Stomach (tissue), 4 donors: ENCODE data around the gene NUDT5.

Experiments used
- POLR2A ChIP-seq, 4 donors: fragments of 450-650 bp; IDR thresholded peaks; one replicate each; pipeline ENCODE4 v1.6.1; 2016; ENCODE audit warnings: antibody characterized with exemption in 4 of 4, control low read depth in 2 of 4, mild to moderate bottlenecking in 1 of 4, moderate library complexity in 1 of 4
- TF ChIP-seq, protein P1 (sequence below), 7 experiments: fragments of 450-650 bp in 4 of 7; fragments of 200-600 bp in 3 of 7; sonication (generic) in 3 of 7; IDR thresholded peaks; one replicate each; pipeline ENCODE4 v1.5.1; 2016 to 2019; ENCODE audit warnings: antibody characterized with exemption in 7 of 7, control low read depth in 2 of 7, mild to moderate bottlenecking in 1 of 7

DNA sequence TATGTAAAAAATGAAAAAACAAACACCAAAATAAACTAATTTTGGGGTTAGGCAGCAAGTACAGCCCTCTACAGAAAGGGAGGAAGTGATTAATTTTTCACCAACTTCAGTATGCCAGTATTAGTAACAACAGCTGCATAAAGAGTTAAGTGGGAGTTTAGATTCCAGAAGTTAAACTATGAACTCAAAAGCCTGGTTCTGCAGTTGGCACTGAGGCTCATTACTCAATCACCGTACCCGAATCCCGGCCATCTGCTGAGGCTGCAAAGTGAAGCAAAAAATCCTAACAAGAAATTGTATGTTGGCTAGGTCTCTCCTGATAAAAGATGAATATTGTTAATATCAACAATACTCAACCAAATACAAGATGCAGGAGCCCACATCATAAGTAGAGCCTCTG lies 4.0 kb downstream of the NUDT5 start:
- TF ChIP-seq, protein P1, sequence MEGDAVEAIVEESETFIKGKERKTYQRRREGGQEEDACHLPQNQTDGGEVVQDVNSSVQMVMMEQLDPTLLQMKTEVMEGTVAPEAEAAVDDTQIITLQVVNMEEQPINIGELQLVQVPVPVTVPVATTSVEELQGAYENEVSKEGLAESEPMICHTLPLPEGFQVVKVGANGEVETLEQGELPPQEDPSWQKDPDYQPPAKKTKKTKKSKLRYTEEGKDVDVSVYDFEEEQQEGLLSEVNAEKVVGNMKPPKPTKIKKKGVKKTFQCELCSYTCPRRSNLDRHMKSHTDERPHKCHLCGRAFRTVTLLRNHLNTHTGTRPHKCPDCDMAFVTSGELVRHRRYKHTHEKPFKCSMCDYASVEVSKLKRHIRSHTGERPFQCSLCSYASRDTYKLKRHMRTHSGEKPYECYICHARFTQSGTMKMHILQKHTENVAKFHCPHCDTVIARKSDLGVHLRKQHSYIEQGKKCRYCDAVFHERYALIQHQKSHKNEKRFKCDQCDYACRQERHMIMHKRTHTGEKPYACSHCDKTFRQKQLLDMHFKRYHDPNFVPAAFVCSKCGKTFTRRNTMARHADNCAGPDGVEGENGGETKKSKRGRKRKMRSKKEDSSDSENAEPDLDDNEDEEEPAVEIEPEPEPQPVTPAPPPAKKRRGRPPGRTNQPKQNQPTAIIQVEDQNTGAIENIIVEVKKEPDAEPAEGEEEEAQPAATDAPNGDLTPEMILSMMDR (IDR thresholded peaks at IDR 0.05), result no peak
- TF ChIP-seq POLR2A (IDR thresholded peaks at IDR 0.05), result no peak
